GM23338 (cell line): ENCODE results near the gene PKD2. TPM values are rescaled to one million over a fixed set of nuclear protein-coding genes. Genes with fewer than 3 reads are reported as not detected.

Experiments
- ATAC-seq: fragments of 200-7000 bp; cut with Tn5 transposase; 3 replicates; pipeline ENCODE4 v1.9.1; 2020
- DNase-seq: peaks from one replicate; pipeline ENCODE4 v3.0.0-alpha.2; 2015; ENCODE audit warnings: low spot score
- H2AFZ ChIP-seq: fragments of 200-600 bp; sonication (generic); 2 replicates; pipeline ENCODE4 v1.8.0; 2016; ENCODE audit warnings: antibody characterized with exemption, mild to moderate bottlenecking, moderate library complexity
- H3F3A ChIP-seq: fragments of 200-600 bp; sonication (generic); replicated peaks from 2 replicates; pipeline ENCODE4 v1.8.0; 2017; ENCODE audit warnings: antibody characterized with exemption, mixed run types, low read depth
- H3K27ac ChIP-seq: fragments of 200-600 bp; sonication (generic); 2 replicates; pipeline ENCODE4 v1.6.1; 2016; ENCODE audit warnings: low read depth
- H3K27me3 ChIP-seq: fragments of 200-600 bp; sonication (generic); 2 replicates; pipeline ENCODE4 v1.8.0; 2016; ENCODE audit warnings: mild to moderate bottlenecking, mixed run types, moderate library complexity; ENCODE audit not compliant: insufficient read depth
- H3K36me3 ChIP-seq: fragments of 200-600 bp; sonication (generic); 2 replicates; pipeline ENCODE4 v1.8.0; 2016; ENCODE audit warnings: mild to moderate bottlenecking; ENCODE audit not compliant: insufficient read depth
- H3K4me1 ChIP-seq: fragments of 200-600 bp; sonication (generic); 2 replicates; pipeline ENCODE4 v1.8.0; 2016; ENCODE audit warnings: mild to moderate bottlenecking, moderate library complexity; ENCODE audit not compliant: insufficient read depth
- H3K4me2 ChIP-seq: fragments of 200-600 bp; sonication (generic); 2 replicates; pipeline ENCODE4 v1.7.1; 2017; ENCODE audit warnings: mixed run types
- H3K4me3 ChIP-seq: fragments of 200-600 bp; sonication (generic); 2 replicates; pipeline ENCODE4 v1.6.1; 2016; ENCODE audit warnings: mixed run types
- H3K79me2 ChIP-seq: fragments of 200-600 bp; sonication (generic); replicated peaks from 2 replicates; pipeline ENCODE4 v1.8.0; 2017; ENCODE audit warnings: mild to moderate bottlenecking; ENCODE audit not compliant: insufficient read depth
- H3K9me2 ChIP-seq: fragments of 200-600 bp; sonication (generic); 2 replicates; pipeline ENCODE4 v1.8.0; 2017; ENCODE audit not compliant: insufficient read depth
- H4K20me1 ChIP-seq: fragments of 200-600 bp; sonication (generic); replicated peaks from 2 replicates; pipeline ENCODE4 v1.8.0; 2017; ENCODE audit warnings: mild to moderate bottlenecking; ENCODE audit not compliant: insufficient read depth
- H3K27ac Mint-ChIP-seq: 2 replicates; pipeline ENCODE4 v1.8.0; 2020; ENCODE audit warnings: inconsistent platforms, mild to moderate bottlenecking, moderate library complexity, mixed read lengths
- H3K27me3 Mint-ChIP-seq: 3 replicates; pipeline ENCODE4 v1.8.0; 2022; ENCODE audit warnings: low read depth, mild to moderate bottlenecking, moderate library complexity, mixed read lengths, inconsistent platforms; ENCODE audit not compliant: insufficient read depth, poor library complexity
- H3K36me3 Mint-ChIP-seq: 3 replicates; pipeline ENCODE4 v1.8.0; 2021; ENCODE audit warnings: low read depth, mild to moderate bottlenecking, inconsistent platforms, moderate library complexity, mixed read lengths
- H3K4me1 Mint-ChIP-seq: 3 replicates; pipeline ENCODE4 v1.8.0; 2020; ENCODE audit warnings: mild to moderate bottlenecking, inconsistent platforms, mixed read lengths
- H3K4me3 Mint-ChIP-seq: 3 replicates; pipeline ENCODE4 v1.8.0; 2021; ENCODE audit warnings: moderate library complexity, mild to moderate bottlenecking, inconsistent platforms, mixed read lengths
- H3K9me3 Mint-ChIP-seq: 3 replicates; pipeline ENCODE4 v1.8.0; 2020; ENCODE audit warnings: moderate library complexity, mild to moderate bottlenecking, inconsistent platforms, mixed read lengths
- CREB1 ChIP-seq: fragments of 250-450 bp; sonication (Bioruptor Pico); IDR thresholded peaks from 2 replicates; pipeline ENCODE4 v1.5.0; 2020; ENCODE audit warnings: low read depth, mild to moderate bottlenecking, moderate library complexity
- EZH2 ChIP-seq: fragments of 200-600 bp; sonication (generic); IDR thresholded peaks from one replicate; pipeline ENCODE4 v1.8.0; 2017; ENCODE audit warnings: antibody characterized with exemption, mild to moderate bottlenecking, low read depth; ENCODE audit not compliant: unreplicated experiment
- EZH2phosphoT487 ChIP-seq: fragments of 200-600 bp; sonication (generic); IDR thresholded peaks from one replicate; pipeline ENCODE4 v1.8.1; 2018; ENCODE audit warnings: antibody characterized with exemption; ENCODE audit not compliant: unreplicated experiment
- JUNB ChIP-seq: IDR thresholded peaks from one replicate; pipeline ENCODE4 v1.6.1; 2016; ENCODE audit warnings: antibody characterized with exemption; ENCODE audit not compliant: unreplicated experiment
- NANOG ChIP-seq: IDR thresholded peaks from 2 replicates; pipeline ENCODE4 v1.6.1; 2016; ENCODE audit warnings: antibody characterized with exemption, borderline replicate concordance
- POLR2AphosphoS5 ChIP-seq: IDR thresholded peaks from 2 replicates; pipeline ENCODE4 v1.6.1; 2016; ENCODE audit warnings: antibody characterized with exemption, low read depth
- REST ChIP-seq: IDR thresholded peaks from one replicate; pipeline ENCODE4 v1.6.1; 2018; ENCODE audit warnings: antibody characterized with exemption; ENCODE audit not compliant: unreplicated experiment
- STAT1 ChIP-seq: IDR thresholded peaks from one replicate; pipeline ENCODE4 v1.6.1; 2016; ENCODE audit warnings: antibody characterized with exemption; ENCODE audit not compliant: unreplicated experiment
- ZNF114 ChIP-seq: fragments of 250-450 bp; sonication (Bioruptor Pico); IDR thresholded peaks from 2 replicates; pipeline ENCODE4 v1.5.0; 2020; ENCODE audit warnings: mild to moderate bottlenecking, moderate library complexity
- ZNF331 ChIP-seq: fragments of 250-450 bp; sonication (Bioruptor Pico); IDR thresholded peaks from 2 replicates; pipeline ENCODE4 v1.5.0; 2020; ENCODE audit warnings: low read depth, mild to moderate bottlenecking, moderate library complexity
- ZNF462 ChIP-seq: fragments of 250-450 bp; sonication (Bioruptor Pico); IDR thresholded peaks from 2 replicates; pipeline ENCODE4 v1.5.0; 2020; ENCODE audit warnings: mild to moderate bottlenecking, moderate library complexity
- polyA plus RNA-seq: library from polyadenylated mRNA; unstranded; fragments of >200 nt; fragmentation: Nextera tagmentation; extraction: Ambion mirVana; gene quantifications from 2 replicates; pipeline ENCODE4 v1.2.1, GENCODE V29; 2016
- total RNA-seq: library from RNA; depleted of rRNA; stranded (reverse); fragments of >200 nt; shearing (Covaris generic); gene quantifications from 2 replicates; pipeline ENCODE4 v1.2.3, GENCODE V29; 2014
- TF ChIP-seq, protein P1 (sequence below): IDR thresholded peaks from 2 replicates; pipeline ENCODE4 v1.6.1; 2016; ENCODE audit warnings: antibody characterized with exemption
- TF ChIP-seq, protein P2 (sequence below), 2 experiments: fragments of 200-600 bp in 1 of 2; sonication (generic) in 1 of 2; conservative IDR thresholded peaks; 2 replicates each; pipeline versions ENCODE4 v1.5.1 to v1.6.1; 2016 to 2017; ENCODE audit warnings: antibody characterized with exemption in 2 of 2, low read depth in 2 of 2, mild to moderate bottlenecking in 2 of 2, moderate library complexity in 1 of 2

PKD2 gene
- total and polyA plus RNA-seq, 2 experiments from 2014 or later = 17.9 to 45.3 TPM

- Mint-ChIP-seq H3K4me1 (peaks cover 3% of the 10 kb centered on the region; the same call in 2 of the 3 replicates), H3K9me3 (peaks cover 24% of the 10 kb centered on the region), H3K36me3 (peaks cover 22% of the 10 kb centered on the region), H3K4me3 (no peak overlapping the region), H3K27ac (no peak overlapping the region), H3K27me3 (no peaks in the 10 kb centered on the region)
- H3K4me3 ChIP-seq = no peak overlapping the region
- H3K36me3 ChIP-seq = peaks cover 14% of the 10 kb centered on the region
- no peaks in the 10 kb centered on the region for H3K79me2 ChIP-seq
- no peaks in the 10 kb centered on the region for H3K27me3 ChIP-seq
- H3K4me1 ChIP-seq = no peaks in the 10 kb centered on the region
- no peak overlapping the region for H3K4me2 ChIP-seq
- H3K27ac ChIP-seq = no peak overlapping the region
- no peak overlapping the region for H2AFZ ChIP-seq
- no peak for DNase-seq
- no peak for TF ChIP-seq NANOG
- no peak for TF ChIP-seq EZH2
- TF ChIP-seq, protein P1, sequence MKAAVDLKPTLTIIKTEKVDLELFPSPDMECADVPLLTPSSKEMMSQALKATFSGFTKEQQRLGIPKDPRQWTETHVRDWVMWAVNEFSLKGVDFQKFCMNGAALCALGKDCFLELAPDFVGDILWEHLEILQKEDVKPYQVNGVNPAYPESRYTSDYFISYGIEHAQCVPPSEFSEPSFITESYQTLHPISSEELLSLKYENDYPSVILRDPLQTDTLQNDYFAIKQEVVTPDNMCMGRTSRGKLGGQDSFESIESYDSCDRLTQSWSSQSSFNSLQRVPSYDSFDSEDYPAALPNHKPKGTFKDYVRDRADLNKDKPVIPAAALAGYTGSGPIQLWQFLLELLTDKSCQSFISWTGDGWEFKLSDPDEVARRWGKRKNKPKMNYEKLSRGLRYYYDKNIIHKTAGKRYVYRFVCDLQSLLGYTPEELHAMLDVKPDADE = no peak
- TF ChIP-seq JUNB = no peak
- no peak for TF ChIP-seq REST
- TF ChIP-seq ZNF462 = no peak
- TF ChIP-seq ZNF331 (CRISPR knock-in tag) = no peak
- TF ChIP-seq EZH2phosphoT487 = no peak
- TF ChIP-seq, protein P2, sequence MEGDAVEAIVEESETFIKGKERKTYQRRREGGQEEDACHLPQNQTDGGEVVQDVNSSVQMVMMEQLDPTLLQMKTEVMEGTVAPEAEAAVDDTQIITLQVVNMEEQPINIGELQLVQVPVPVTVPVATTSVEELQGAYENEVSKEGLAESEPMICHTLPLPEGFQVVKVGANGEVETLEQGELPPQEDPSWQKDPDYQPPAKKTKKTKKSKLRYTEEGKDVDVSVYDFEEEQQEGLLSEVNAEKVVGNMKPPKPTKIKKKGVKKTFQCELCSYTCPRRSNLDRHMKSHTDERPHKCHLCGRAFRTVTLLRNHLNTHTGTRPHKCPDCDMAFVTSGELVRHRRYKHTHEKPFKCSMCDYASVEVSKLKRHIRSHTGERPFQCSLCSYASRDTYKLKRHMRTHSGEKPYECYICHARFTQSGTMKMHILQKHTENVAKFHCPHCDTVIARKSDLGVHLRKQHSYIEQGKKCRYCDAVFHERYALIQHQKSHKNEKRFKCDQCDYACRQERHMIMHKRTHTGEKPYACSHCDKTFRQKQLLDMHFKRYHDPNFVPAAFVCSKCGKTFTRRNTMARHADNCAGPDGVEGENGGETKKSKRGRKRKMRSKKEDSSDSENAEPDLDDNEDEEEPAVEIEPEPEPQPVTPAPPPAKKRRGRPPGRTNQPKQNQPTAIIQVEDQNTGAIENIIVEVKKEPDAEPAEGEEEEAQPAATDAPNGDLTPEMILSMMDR (conservative IDR thresholded peaks at IDR 0.05; ENCODE audit: low read depth in 2 of 2) = no peak
- TF ChIP-seq POLR2AphosphoS5 = no peak
- no peak for TF ChIP-seq CREB1
- no peak for TF ChIP-seq ZNF114
- TF ChIP-seq STAT1 = no peak
- no peaks in the 10 kb centered on the region for H3F3A ChIP-seq
- no peaks in the 10 kb centered on the region for H4K20me1 ChIP-seq
- H3K9me2 ChIP-seq = 0 out of 2 replicates have a peak, but pooled peaks cover 2% of the 10 kb centered on the region
- ATAC-seq = no peak
Observed at GRCh38 chr4:88115587-88115986, 108.2 kb downstream of the PKD2 start.
